ENCODE results near the gene TSPAN10.

Gene TSPAN10

DNA sequence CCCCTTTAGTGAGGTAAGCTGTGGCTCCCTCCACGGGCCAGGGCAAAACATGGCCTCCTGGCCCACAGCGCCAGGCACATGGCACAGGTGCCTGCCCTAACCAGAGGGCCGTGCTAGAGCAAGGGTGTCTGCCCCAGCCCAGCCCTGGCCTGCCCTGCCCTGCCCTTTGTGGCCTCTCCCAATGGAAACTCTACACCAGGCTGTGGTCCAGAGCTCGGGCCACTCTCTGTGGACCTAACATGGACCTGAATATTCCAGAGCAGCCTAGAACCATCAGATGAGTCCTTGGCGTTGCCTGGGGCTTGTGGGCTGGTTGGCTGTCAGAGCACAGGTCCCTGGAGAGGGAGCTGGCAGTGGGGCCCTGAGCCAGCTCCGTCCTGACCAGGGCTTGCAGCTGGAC, 58.2 kb downstream of the TSPAN10 start:
- TF ChIP-seq FOXP2 (optimal IDR thresholded peaks at IDR 0.05; ENCODE audit: borderline replicate concordance, extremely low read depth, extremely low read length, insufficient read depth) (no peak), TAF1 (IDR thresholded peaks at IDR 0.05; ENCODE audit: borderline replicate concordance, insufficient read depth, low read length) (no peak), POLR2AphosphoS5 (IDR thresholded peaks at IDR 0.05; ENCODE audit: low read depth, low read length) (no peak), SIN3A (IDR thresholded peaks at IDR 0.05; ENCODE audit: borderline replicate concordance, insufficient read depth, low read length) (no peak)
- TF ChIP-seq, protein P1, sequence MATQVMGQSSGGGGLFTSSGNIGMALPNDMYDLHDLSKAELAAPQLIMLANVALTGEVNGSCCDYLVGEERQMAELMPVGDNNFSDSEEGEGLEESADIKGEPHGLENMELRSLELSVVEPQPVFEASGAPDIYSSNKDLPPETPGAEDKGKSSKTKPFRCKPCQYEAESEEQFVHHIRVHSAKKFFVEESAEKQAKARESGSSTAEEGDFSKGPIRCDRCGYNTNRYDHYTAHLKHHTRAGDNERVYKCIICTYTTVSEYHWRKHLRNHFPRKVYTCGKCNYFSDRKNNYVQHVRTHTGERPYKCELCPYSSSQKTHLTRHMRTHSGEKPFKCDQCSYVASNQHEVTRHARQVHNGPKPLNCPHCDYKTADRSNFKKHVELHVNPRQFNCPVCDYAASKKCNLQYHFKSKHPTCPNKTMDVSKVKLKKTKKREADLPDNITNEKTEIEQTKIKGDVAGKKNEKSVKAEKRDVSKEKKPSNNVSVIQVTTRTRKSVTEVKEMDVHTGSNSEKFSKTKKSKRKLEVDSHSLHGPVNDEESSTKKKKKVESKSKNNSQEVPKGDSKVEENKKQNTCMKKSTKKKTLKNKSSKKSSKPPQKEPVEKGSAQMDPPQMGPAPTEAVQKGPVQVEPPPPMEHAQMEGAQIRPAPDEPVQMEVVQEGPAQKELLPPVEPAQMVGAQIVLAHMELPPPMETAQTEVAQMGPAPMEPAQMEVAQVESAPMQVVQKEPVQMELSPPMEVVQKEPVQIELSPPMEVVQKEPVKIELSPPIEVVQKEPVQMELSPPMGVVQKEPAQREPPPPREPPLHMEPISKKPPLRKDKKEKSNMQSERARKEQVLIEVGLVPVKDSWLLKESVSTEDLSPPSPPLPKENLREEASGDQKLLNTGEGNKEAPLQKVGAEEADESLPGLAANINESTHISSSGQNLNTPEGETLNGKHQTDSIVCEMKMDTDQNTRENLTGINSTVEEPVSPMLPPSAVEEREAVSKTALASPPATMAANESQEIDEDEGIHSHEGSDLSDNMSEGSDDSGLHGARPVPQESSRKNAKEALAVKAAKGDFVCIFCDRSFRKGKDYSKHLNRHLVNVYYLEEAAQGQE (IDR thresholded peaks at IDR 0.05; ENCODE audit: insufficient read depth in 1 of 2, low read depth in 2 of 2, low read length in 2 of 2), result no peak

DNA sequence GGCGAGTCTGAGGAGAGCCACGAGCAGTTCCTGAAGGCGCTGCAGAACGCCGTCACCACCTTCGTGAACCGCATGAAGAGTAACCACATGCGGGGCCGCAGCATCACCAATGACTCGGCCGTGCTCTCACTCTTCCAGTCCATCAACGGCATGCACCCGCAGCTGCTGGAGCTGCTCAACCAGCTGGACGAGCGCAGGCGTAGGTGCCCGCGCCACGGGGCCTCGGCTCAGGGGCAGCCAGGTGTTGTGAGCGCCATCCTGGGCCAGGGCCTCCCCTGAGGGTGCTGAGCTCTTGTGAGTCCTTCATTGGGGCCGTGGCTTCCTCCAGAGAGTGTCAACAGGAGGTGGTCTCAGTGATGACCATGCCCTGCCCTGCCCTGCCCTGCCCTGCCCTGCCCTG, 58.8 kb downstream of the TSPAN10 start:
- TF ChIP-seq, protein P1 (IDR thresholded peaks at IDR 0.05; ENCODE audit: insufficient read depth in 1 of 2, low read depth in 2 of 2, low read length in 2 of 2), result no peak
- no peak for TF ChIP-seq POLR2AphosphoS5 (IDR thresholded peaks at IDR 0.05; ENCODE audit: low read depth, low read length)
- no peak for TF ChIP-seq SIN3A (IDR thresholded peaks at IDR 0.05; ENCODE audit: borderline replicate concordance, insufficient read depth, low read length)
- no peak for TF ChIP-seq TAF1 (IDR thresholded peaks at IDR 0.05; ENCODE audit: borderline replicate concordance, insufficient read depth, low read length)
- no peak for TF ChIP-seq FOXP2 (optimal IDR thresholded peaks at IDR 0.05; ENCODE audit: borderline replicate concordance, extremely low read depth, extremely low read length, insufficient read depth)

DNA sequence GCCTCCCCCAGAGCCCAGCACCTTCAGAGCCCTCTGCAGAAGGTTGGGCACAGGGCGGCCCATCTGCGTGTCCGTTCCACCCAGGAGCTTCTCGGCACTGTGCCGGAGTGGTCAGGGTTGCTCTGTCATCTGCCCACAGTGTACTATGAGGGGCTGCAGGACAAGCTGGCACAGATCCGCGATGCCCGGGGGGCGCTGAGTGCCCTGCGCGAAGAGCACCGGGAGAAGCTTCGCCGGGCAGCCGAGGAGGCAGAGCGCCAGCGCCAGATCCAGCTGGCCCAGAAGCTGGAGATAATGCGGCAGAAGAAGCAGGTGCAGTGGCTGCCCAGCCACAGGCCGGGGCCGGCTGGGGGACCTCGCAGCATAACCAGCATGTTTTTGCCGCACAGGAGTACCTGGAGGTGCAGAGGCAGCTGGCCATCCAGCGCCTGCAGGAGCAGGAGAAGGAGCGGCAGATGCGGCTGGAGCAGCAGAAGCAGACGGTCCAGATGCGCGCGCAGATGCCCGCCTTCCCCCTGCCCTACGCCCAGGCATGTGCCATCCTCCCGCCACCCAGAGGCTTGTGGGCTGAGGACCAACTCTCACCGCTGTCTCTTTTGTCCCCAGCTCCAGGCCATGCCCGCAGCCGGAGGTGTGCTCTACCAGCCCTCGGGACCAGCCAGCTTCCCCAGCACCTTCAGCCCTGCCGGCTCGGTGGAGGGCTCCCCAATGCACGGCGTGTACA, 59.4 kb downstream of the TSPAN10 start:
- TF ChIP-seq FOXP2 (optimal IDR thresholded peaks at IDR 0.05; ENCODE audit: borderline replicate concordance, extremely low read depth, extremely low read length, insufficient read depth), result no peak
- TF ChIP-seq, protein P1 (IDR thresholded peaks at IDR 0.05; ENCODE audit: insufficient read depth in 1 of 2, low read depth in 2 of 2, low read length in 2 of 2), result no peak
- TF ChIP-seq TAF1 (IDR thresholded peaks at IDR 0.05; ENCODE audit: borderline replicate concordance, insufficient read depth, low read length), result no peak
- no peak; the same call in 1 of the 2 replicates for TF ChIP-seq POLR2AphosphoS5 (IDR thresholded peaks at IDR 0.05; ENCODE audit: low read depth, low read length)
- no peak for TF ChIP-seq SIN3A (IDR thresholded peaks at IDR 0.05; ENCODE audit: borderline replicate concordance, insufficient read depth, low read length)

GRCh38 chr17:81697261-81698044, 60.5 kb downstream of the TSPAN10 start:
- TF ChIP-seq, protein P1 (IDR thresholded peaks at IDR 0.05; ENCODE audit: insufficient read depth in 1 of 2, low read depth in 2 of 2, low read length in 2 of 2), result no peak
- TF ChIP-seq FOXP2 (optimal IDR thresholded peaks at IDR 0.05; ENCODE audit: borderline replicate concordance, extremely low read depth, extremely low read length, insufficient read depth) (no peak), TAF1 (IDR thresholded peaks at IDR 0.05; ENCODE audit: borderline replicate concordance, insufficient read depth, low read length) (no peak), POLR2AphosphoS5 (IDR thresholded peaks at IDR 0.05; ENCODE audit: low read depth, low read length) (no peak), SIN3A (IDR thresholded peaks at IDR 0.05; ENCODE audit: borderline replicate concordance, insufficient read depth, low read length) (no peak)

Measured in PFSK-1 (cell line).